Common myeloid progenitor, CD34-positive (primary cell): ENCODE data around the gene THAP7.

ENCODE experiments used
- CTCF ChIA-PET: fragments of 350-600 bp; sonication (Branson Sonifier 250); formaldehyde crosslinking; loops from one replicate; lab custom pipeline; 2021; ENCODE audit warnings: antibody characterized with exemption; lab: Charles Lee
- POLR2A ChIA-PET: fragments of 350-600 bp; sonication (Branson Sonifier 250); formaldehyde crosslinking; loops from one replicate; lab custom pipeline; 2021; ENCODE audit warnings: antibody characterized with exemption; lab: Charles Lee
- DNase-seq, 3 donors: peaks; one replicate each; pipeline versions ENCODE4 v3.0.0 to v3.0.0-alpha.2; 2013
- H3K27ac ChIP-seq, 2 experiments: 1 replicate in 1 of 2; 2 replicates in 1 of 2; pipeline ENCODE4 v1.7.0; 2013; ENCODE audit warnings: inconsistent platforms in 2 of 2, low read length in 2 of 2, mild to moderate bottlenecking in 2 of 2, low read depth in 1 of 2, moderate library complexity in 1 of 2; ENCODE audit not compliant: severe bottlenecking in 2 of 2, insufficient read depth in 1 of 2, poor library complexity in 1 of 2
- H3K27me3 ChIP-seq, 5 experiments: replicated peaks in 2 of 5; 1 replicate in 3 of 5; 2 replicates in 2 of 5; pipeline versions ENCODE4 v1.6.1 to v1.7.0; 2013; ENCODE audit warnings: low read length in 4 of 5, mild to moderate bottlenecking in 2 of 5, moderate library complexity in 2 of 5, inconsistent platforms in 1 of 5; ENCODE audit not compliant: insufficient read depth in 5 of 5, control insufficient read depth in 4 of 5
- H3K36me3 ChIP-seq, 4 experiments: 1 replicate in 2 of 4; 2 replicates in 2 of 4; pipeline versions ENCODE4 v1.6.1 to v1.7.0; 2013; ENCODE audit warnings: low read length in 3 of 4, control low read depth in 1 of 4, mild to moderate bottlenecking in 1 of 4; ENCODE audit not compliant: control insufficient read depth in 4 of 4, insufficient read depth in 4 of 4
- H3K4me1 ChIP-seq, 4 experiments: 1 replicate in 3 of 4; 2 replicates in 1 of 4; pipeline versions ENCODE4 v1.6.1 to v1.7.1; 2013; ENCODE audit warnings: low read length in 3 of 4, mild to moderate bottlenecking in 3 of 4, control low read depth in 1 of 4, inconsistent platforms in 1 of 4, moderate library complexity in 1 of 4; ENCODE audit not compliant: control insufficient read depth in 4 of 4, insufficient read depth in 4 of 4; ENCODE audit errors: control extremely low read depth in 1 of 4
- H3K4me3 ChIP-seq, 7 experiments: 1 replicate in 4 of 7; 2 replicates in 3 of 7; pipeline versions ENCODE4 v1.5.1 to v1.7.0; 2013; ENCODE audit warnings: mild to moderate bottlenecking in 7 of 7, low read length in 6 of 7, moderate library complexity in 6 of 7, inconsistent platforms in 2 of 7, low read depth in 2 of 7, control low read depth in 1 of 7; ENCODE audit not compliant: insufficient read depth in 4 of 7, control insufficient read depth in 1 of 7; ENCODE audit errors: extremely low read depth in 1 of 7
- H3K9me3 ChIP-seq, 5 experiments: 1 replicate in 4 of 5; 2 replicates in 1 of 5; pipeline versions ENCODE4 v1.6.1 to v1.7.1; 2013; ENCODE audit warnings: low read length in 4 of 5, mild to moderate bottlenecking in 2 of 5, inconsistent platforms in 1 of 5, low read depth in 1 of 5, moderate library complexity in 1 of 5; ENCODE audit not compliant: control insufficient read depth in 4 of 5, insufficient read depth in 2 of 5; ENCODE audit errors: control extremely low read depth in 1 of 5
- WGBS: methylation state at CpG from one replicate; pipeline ENCODE4 v1.1.5; 2013; ENCODE audit not compliant: insufficient coverage; 5-methylcytosine and 5-hydroxymethylcytosine counted together

Gene THAP7

DNA sequence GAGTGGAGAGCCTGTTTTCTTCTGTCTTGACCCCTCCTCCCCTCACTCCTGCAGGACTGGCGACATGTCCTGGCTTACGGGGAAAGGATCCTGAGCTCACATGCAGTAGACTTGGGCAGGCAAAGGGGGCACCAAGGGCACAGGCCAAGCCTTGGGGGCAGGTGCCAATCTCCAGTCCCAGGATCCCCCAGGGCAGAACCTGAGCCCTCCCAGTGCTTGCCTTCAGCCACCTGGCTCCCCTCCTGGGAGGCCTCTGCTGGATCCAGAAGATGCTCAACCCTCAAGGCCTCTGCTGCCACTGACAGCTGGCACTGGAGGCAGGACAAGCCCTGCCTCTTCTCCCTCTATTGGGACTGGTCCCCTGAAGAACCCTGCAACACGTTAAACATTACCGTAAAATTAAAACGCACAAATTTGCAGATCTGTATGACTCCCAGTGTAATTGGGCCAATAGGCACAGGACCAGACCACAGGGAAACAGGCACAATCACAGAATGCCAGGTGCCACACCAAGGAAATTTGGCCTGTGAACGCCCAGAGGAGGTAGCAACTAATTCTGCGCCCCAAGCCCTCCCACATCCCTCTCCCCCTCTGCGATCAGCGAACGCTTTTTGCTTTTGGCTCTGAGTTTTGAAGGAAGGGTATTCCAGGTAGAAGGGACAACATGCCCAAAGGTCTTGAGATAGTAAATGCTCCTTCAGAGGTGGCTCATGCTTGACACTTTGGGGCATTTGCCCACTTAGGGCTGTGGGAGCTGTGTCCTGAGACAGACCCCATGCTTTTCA, 20.8 kb downstream of the THAP7 start:
- ChIA-PET POLR2A (no interaction called here), CTCF (interaction anchor here (0.8 to 4.1 kb wide), 9 partner anchors 9 to 136 kb away, joined by 3 to 12 read pairs (median 3); partner anchors contain the start of gene THAP7)
- DNase-seq, result no peak
- peak overlapping the region; percentile 64 to 94 for H3K27ac ChIP-seq
- peaks cover 0 to 10% (median 0%) of the 10 kb centered on the region in 5 experiments for H3K9me3 ChIP-seq
- H3K36me3 ChIP-seq, result peaks cover 0 to 14% (median 12%) of the 10 kb centered on the region in 4 experiments
- peak overlapping the region in 6 of 7 experiments; percentile 71 to 89 (median 87) for H3K4me3 ChIP-seq
- peaks cover 9 to 38% (median 30%) of the 10 kb centered on the region in 4 experiments for H3K4me1 ChIP-seq
- 73% methylated on average over 7 of the region's 10 CpGs for WGBS
- no peaks in the 10 kb centered on the region for H3K27me3 ChIP-seq

DNA sequence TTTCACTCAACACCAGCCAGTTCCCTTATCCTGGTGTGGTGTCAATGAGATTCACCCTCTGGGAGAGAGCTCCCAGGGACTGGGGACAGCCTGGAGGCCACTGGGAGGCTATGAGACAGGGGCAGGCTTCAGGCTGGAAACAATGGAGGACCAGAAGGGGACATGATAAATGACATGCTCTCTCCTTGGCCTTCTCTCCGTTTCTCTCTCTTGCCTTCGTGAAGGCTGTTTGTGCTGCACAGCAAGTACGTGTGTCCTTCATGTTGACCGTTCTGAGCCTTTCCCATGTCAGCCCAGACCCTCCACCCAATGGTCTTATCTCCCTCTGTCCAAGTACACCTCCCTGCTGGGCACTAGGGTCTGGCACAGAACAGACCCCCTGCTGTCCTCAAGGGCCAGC, 21.4 kb downstream of the THAP7 start:
- ChIA-PET POLR2A (no interaction called here), CTCF (interaction anchor here (1.1 to 4.1 kb wide), 4 partner anchors 8 to 23 kb away, joined by 3 to 12 read pairs (median 7); partner anchors contain the start of gene THAP7)
- Histone ChIP-seq H3K4me3 (no peak overlapping the region), H3K4me1 (peaks cover 9 to 38% (median 30%) of the 10 kb centered on the region in 4 experiments), H3K36me3 (peaks cover 0 to 9% (median 8%) of the 10 kb centered on the region in 4 experiments), H3K27me3 (no peaks in the 10 kb centered on the region), H3K27ac (no peak overlapping the region), H3K9me3 (peaks cover 0 to 10% (median 0%) of the 10 kb centered on the region in 5 experiments)
- DNase-seq, result no peak
- 98% methylated on average over 4 of the region's 4 CpGs for WGBS

DNA sequence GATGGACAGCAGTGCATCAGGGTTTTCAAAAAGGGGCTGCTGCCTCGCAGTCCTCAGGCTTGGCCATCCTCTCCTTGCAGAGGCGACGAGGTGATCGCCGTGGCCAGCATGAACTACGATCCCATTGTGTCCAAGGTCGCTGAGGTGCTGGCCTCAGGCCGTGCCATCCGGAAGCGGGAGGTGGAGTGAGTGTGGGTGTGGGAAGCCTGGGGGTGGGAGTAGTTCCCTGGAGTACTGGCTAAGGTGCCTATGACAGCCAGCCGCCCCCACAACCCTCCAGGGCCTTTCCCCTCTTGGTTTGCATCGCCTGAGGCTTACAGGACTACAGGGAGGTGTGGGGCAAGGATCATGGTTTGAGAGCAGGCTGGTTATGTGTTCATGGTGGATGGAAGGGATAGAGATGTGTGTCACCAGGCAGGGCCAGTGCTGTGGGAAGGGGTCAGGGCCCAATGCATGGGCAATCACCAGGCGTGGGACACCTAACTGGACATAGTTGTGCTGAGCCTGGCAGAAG, 21.9 kb downstream of the THAP7 start:
- POLR2A ChIA-PET, result no interaction called here
- CTCF ChIA-PET, result interaction anchor here (1.1 to 4.1 kb wide), 4 partner anchors 8 to 23 kb away, joined by 3 to 12 read pairs (median 7); partner anchors contain the start of gene THAP7
- no peak for DNase-seq
- Histone ChIP-seq H3K27me3 (no peaks in the 10 kb centered on the region), H3K4me3 (peak overlapping the region in 3 of 7 experiments; percentile 36 to 54 (median 42)), H3K9me3 (peaks cover 0 to 10% (median 0%) of the 10 kb centered on the region in 5 experiments), H3K36me3 (peaks cover 0 to 6% (median 4%) of the 10 kb centered on the region in 4 experiments), H3K27ac (no peak overlapping the region), H3K4me1 (peaks cover 9 to 38% (median 30%) of the 10 kb centered on the region in 4 experiments)
- 55% methylated on average over 11 of the region's 13 CpGs for WGBS

DNA sequence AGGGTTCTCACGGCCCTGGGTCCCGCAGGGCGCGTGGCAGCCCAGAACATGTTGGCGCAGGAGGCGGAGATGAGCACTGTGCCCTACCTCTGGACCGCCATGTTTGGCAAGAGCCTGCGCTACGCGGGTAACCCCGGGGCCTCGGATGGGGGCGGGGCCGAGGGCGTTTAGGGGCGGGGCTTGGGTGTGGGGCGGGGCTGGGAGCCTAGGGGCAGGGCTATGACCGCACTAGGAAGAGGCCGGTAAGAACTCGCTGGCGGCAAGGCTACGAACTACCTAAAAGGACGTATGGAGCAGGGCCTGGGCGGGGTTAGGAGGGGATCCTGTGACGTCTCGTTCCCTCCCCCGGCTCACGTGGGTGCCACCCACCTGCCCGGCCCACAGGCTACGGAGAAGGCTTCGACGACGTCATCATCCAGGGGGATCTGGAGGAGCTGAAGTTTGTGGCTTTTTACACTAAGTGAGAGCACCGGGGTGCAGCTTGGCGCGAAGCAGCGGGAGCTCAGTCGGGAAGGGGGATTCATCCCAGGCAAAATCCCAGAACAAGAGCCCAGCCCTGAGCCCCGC, 22.6 kb downstream of the THAP7 start:
- peaks cover 0 to 5% (median 3%) of the 10 kb centered on the region in 4 experiments for H3K36me3 ChIP-seq
- CTCF ChIA-PET, result interaction anchor here (2.4 to 4.1 kb wide), 2 partner anchors 11 to 22 kb away, joined by 6 to 12 read pairs; no protein-coding TSS in a partner anchor
- peak overlapping the region in 3 of 7 experiments; percentile 32 to 54 (median 42) for H3K4me3 ChIP-seq
- H3K9me3 ChIP-seq, result peaks cover 0 to 10% (median 0%) of the 10 kb centered on the region in 5 experiments
- no peak overlapping the region for H3K27ac ChIP-seq
- WGBS, result 17% methylated on average over 15 of the region's 39 CpGs
- peaks cover 9 to 38% (median 30%) of the 10 kb centered on the region in 4 experiments for H3K4me1 ChIP-seq
- H3K27me3 ChIP-seq, result no peaks in the 10 kb centered on the region
- POLR2A ChIA-PET, result interaction anchor here (0.6 kb wide), 1 partner anchor 328 kb away, joined by 3 read pairs; no protein-coding TSS in a partner anchor
- DNase-seq, result peak; percentile 91 to 98 (median 97)

DNA sequence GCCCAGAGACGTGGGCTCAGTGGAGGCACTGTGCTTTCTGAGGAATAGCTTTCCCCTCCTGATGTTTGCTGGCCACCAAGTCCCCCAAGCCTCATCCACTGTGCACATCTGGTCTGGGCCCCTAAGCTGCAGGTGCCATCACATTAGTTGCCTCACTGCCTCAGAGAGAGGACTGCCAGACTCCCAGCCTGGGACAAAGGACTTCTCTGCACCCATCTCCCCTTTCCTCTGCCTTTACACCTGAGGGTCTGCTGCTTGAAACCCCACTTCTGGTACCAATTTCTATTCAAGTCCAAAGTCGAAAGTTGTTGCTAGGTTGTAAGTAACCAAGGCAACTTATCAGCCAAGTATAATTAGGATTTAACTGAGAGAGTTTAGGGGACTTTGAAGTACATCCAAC, 23.5 kb downstream of the THAP7 start:
- 100% methylated on average over 2 of the region's 2 CpGs for WGBS
- ChIA-PET CTCF (no interaction called here), POLR2A (no interaction called here)

DNA sequence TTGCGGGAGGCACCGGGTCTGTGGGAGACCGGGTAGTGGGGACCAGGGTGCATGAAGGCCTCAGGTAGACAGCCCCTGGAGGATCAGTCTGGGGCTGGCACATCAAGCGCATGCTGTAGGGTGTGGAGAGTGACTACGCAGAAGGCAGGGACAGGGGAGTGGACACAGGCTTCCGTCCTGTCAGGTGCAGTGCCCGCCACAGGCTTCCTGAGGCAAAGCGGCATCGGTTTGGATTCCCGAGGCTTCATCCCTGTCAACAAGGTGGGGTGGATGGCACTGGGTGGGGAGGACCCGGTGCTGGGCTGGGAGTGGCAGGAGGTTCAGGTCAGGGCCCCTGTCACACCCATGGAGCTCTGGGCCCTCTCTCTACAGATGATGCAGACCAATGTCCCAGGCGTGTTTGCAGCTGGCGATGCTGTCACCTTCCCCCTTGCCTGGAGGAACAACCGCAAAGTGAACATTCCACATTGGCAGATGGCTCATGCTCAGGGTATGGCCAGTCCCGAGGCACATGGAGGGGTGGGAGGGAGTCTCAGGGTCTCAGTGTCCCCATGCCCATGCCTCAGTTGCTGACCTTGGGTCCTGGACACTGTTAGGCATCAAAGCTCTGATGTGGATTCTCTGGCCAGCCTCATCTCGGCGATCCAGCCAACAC, 24.3 kb downstream of the THAP7 start:
- 96% methylated on average over 12 of the region's 17 CpGs for WGBS
- no peak overlapping the region for H3K4me3 ChIP-seq
- H3K27ac ChIP-seq, result no peak overlapping the region
- H3K9me3 ChIP-seq, result peaks cover 0 to 10% (median 0%) of the 10 kb centered on the region in 5 experiments
- H3K4me1 ChIP-seq, result peaks cover 5 to 33% (median 24%) of the 10 kb centered on the region in 4 experiments
- H3K36me3 ChIP-seq, result no peaks in the 10 kb centered on the region
- H3K27me3 ChIP-seq, result no peaks in the 10 kb centered on the region
- ChIA-PET CTCF (no interaction called here), POLR2A (interaction anchor here (0.6 kb wide), 1 partner anchor 62 kb away, joined by 3 read pairs; no protein-coding TSS in a partner anchor)
- no peak for DNase-seq

More for the DNA sequence above, 23.5 kb downstream of the THAP7 start:
- DNase-seq, result no peak
- Histone ChIP-seq H3K9me3 (peaks cover 0 to 10% (median 0%) of the 10 kb centered on the region in 5 experiments), H3K27ac (no peak overlapping the region), H3K4me1 (peaks cover 9 to 38% (median 30%) of the 10 kb centered on the region in 4 experiments), H3K27me3 (no peaks in the 10 kb centered on the region), H3K36me3 (no peaks in the 10 kb centered on the region), H3K4me3 (no peak overlapping the region)
